A673 (cell line): ENCODE data around the gene GRAMD1C. TPM values are rescaled to one million over a fixed set of nuclear protein-coding genes. Genes with fewer than 3 reads are reported as not detected.

Experiments
- BruUV-seq: library from RNA; stranded (reverse); fragments of 400-500 nt; replicated peaks from 2 replicates; lab custom pipeline; 2021; lab: Mats Ljungman, UMichigan
- CTCF ChIA-PET: fragments of 300-600 bp; sonication (Branson Sonifier 250); formaldehyde crosslinking; loops from one replicate; lab custom pipeline; 2022; ENCODE audit warnings: antibody characterized with exemption; lab: Charles Lee
- POLR2A ChIA-PET: fragments of 300-600 bp; sonication (Branson Sonifier 250); formaldehyde crosslinking; loops from one replicate; lab custom pipeline; 2022; ENCODE audit warnings: antibody characterized with exemption; ENCODE audit not compliant: low non-redundant PET; lab: Charles Lee
- DNase-seq: peaks from one replicate; pipeline ENCODE4 v3.0.0-alpha.2; 2015; ENCODE audit warnings: low spot score
- H3K27ac ChIP-seq: fragments of 200-600 bp; sonication (generic); 2 replicates; pipeline ENCODE4 v1.5.1; 2016; ENCODE audit warnings: mixed run types, low read depth, mild to moderate bottlenecking, mixed read lengths, antibody characterized with exemption, low read length; ENCODE audit not compliant: poor library complexity, severe bottlenecking
- H3K27me3 ChIP-seq: fragments of 200-600 bp; sonication (generic); replicated peaks from 2 replicates; pipeline ENCODE4 v1.6.1; 2017; ENCODE audit warnings: mixed run types, low read depth, mild to moderate bottlenecking, mixed read lengths, antibody characterized with exemption, low read length; ENCODE audit not compliant: insufficient read depth, poor library complexity
- H3K36me3 ChIP-seq: fragments of 200-600 bp; sonication (generic); 2 replicates; pipeline ENCODE4 v1.6.1; 2016; ENCODE audit warnings: mixed run types, mild to moderate bottlenecking, mixed read lengths, antibody characterized with exemption, low read length; ENCODE audit not compliant: insufficient read depth, poor library complexity, severe bottlenecking
- H3K4me1 ChIP-seq: fragments of 200-600 bp; sonication (generic); 2 replicates; pipeline ENCODE4 v1.6.1; 2017; ENCODE audit warnings: mixed run types, mild to moderate bottlenecking, mixed read lengths, antibody characterized with exemption, low read length; ENCODE audit not compliant: insufficient read depth, poor library complexity, severe bottlenecking
- H3K4me3 ChIP-seq: fragments of 200-600 bp; sonication (generic); 2 replicates; pipeline ENCODE4 v1.5.1; 2016; ENCODE audit warnings: low read depth, mixed run types, mild to moderate bottlenecking, mixed read lengths, low read length; ENCODE audit not compliant: poor library complexity, severe bottlenecking
- H3K9me3 ChIP-seq: fragments of 200-600 bp; sonication (generic); 2 replicates; pipeline ENCODE4 v1.6.1; 2016; ENCODE audit warnings: mixed run types, low read depth, mild to moderate bottlenecking, mixed read lengths, antibody characterized with exemption, low read length; ENCODE audit not compliant: poor library complexity, severe bottlenecking
- CTCF ChIP-seq: fragments of 300-800, 200-600 bp; sonication (generic); conservative IDR thresholded peaks from 2 replicates; pipeline ENCODE4 v1.5.1; 2017; ENCODE audit warnings: low read depth, mild to moderate bottlenecking, antibody characterized with exemption, low read length, moderate library complexity, mixed read lengths
- EZH2 ChIP-seq: fragments of 200-600 bp; sonication (generic); IDR thresholded peaks from 2 replicates; pipeline ENCODE4 v1.6.1; 2017; ENCODE audit warnings: borderline replicate concordance, low read depth, mild to moderate bottlenecking, mixed read lengths, antibody characterized with exemption, low read length; ENCODE audit not compliant: poor library complexity, severe bottlenecking
- intact Hi-C: fragments of 100-400 bp; cut with micrococcal nuclease; formaldehyde crosslinking; loops from one replicate; pipeline ENCODE4 v1.10.0; 2022; ENCODE audit not compliant: unreplicated experiment
- total RNA-seq: library from RNA; stranded (reverse); gene quantifications from 2 replicates; pipeline ENCODE4 v1.2.3, GENCODE V29; 2021

The GRAMD1C gene
- total RNA-seq, 1 experiment from 2014 or later: 3.1 TPM

GRCh38 chr3:113852506-113852905 lies 13.9 kb downstream of the GRAMD1C start:
- CTCF ChIA-PET: no interaction called here
- Histone ChIP-seq H3K9me3 (no peaks in the 10 kb centered on the region), H3K4me1 (no peaks in the 10 kb centered on the region), H3K27ac (no peak overlapping the region), H3K27me3 (no peaks in the 10 kb centered on the region), H3K36me3 (no peaks in the 10 kb centered on the region), H3K4me3 (no peak overlapping the region)
- no peak for DNase-seq
- POLR2A ChIA-PET: no interaction called here
- intact Hi-C loops: no loop called here
- no peak for TF ChIP-seq CTCF
- TF ChIP-seq EZH2: no peak
- no TSS peak for BruUV-seq

- Histone ChIP-seq H3K27me3 (no peaks in the 10 kb centered on the region), H3K4me3 (no peak overlapping the region), H3K36me3 (no peaks in the 10 kb centered on the region), H3K27ac (no peak overlapping the region), H3K9me3 (no peaks in the 10 kb centered on the region), H3K4me1 (no peaks in the 10 kb centered on the region)
- intact Hi-C loops: no loop called here
- TF ChIP-seq CTCF (no peak), EZH2 (no peak)
- no peak for DNase-seq
- ChIA-PET CTCF (no interaction called here), POLR2A (no interaction called here)
- no TSS peak for BruUV-seq
Observed at GRCh38 chr3:113867506-113867905, 28.9 kb downstream of the GRAMD1C start.

- no peaks in the 10 kb centered on the region for H3K36me3 ChIP-seq
- no peaks in the 10 kb centered on the region for H3K27me3 ChIP-seq
- no TSS peak for BruUV-seq
- no peaks in the 10 kb centered on the region for H3K9me3 ChIP-seq
- intact Hi-C loops: no loop called here
- ChIA-PET CTCF (no interaction called here), POLR2A (no interaction called here)
- H3K4me1 ChIP-seq: no peaks in the 10 kb centered on the region
- no peak overlapping the region for H3K27ac ChIP-seq
- TF ChIP-seq EZH2 (no peak), CTCF (no peak)
- no peak for DNase-seq
- H3K4me3 ChIP-seq: no peak overlapping the region
Observed at GRCh38 chr3:113873293-113873692, 34.7 kb downstream of the GRAMD1C start.
